C4-2B (cell line): ENCODE results near the gene TTC39A.

Experiments used
- CTCF ChIP-seq: fragments of 450-650 bp; conservative IDR thresholded peaks from 2 replicates; pipeline ENCODE4 v1.5.1; 2017; ENCODE audit warnings: mild to moderate bottlenecking
- ZFX ChIP-seq: fragments of 450-650 bp; IDR thresholded peaks from 2 replicates; pipeline ENCODE4 v1.6.1; 2017

GRCh38 chr1:51351907-51352306, 21.5 kb upstream of the TTC39A start:
- TF ChIP-seq CTCF (no peak), ZFX (no peak)
